GM23338 (cell line): Measurements from ENCODE around the gene SVBP. TPM values are rescaled to one million over a fixed set of nuclear protein-coding genes. Genes with fewer than 3 reads are reported as not detected.

Source experiments
- ATAC-seq: fragments of 200-7000 bp; cut with Tn5 transposase; 3 replicates; pipeline ENCODE4 v1.9.1; 2020
- DNase-seq: peaks from one replicate; pipeline ENCODE4 v3.0.0-alpha.2; 2015; ENCODE audit warnings: low spot score
- H2AFZ ChIP-seq: fragments of 200-600 bp; sonication (generic); 2 replicates; pipeline ENCODE4 v1.8.0; 2016; ENCODE audit warnings: antibody characterized with exemption, mild to moderate bottlenecking, moderate library complexity
- H3F3A ChIP-seq: fragments of 200-600 bp; sonication (generic); replicated peaks from 2 replicates; pipeline ENCODE4 v1.8.0; 2017; ENCODE audit warnings: antibody characterized with exemption, mixed run types, low read depth
- H3K27ac ChIP-seq: fragments of 200-600 bp; sonication (generic); 2 replicates; pipeline ENCODE4 v1.6.1; 2016; ENCODE audit warnings: low read depth
- H3K27me3 ChIP-seq: fragments of 200-600 bp; sonication (generic); 2 replicates; pipeline ENCODE4 v1.8.0; 2016; ENCODE audit warnings: mild to moderate bottlenecking, mixed run types, moderate library complexity; ENCODE audit not compliant: insufficient read depth
- H3K36me3 ChIP-seq: fragments of 200-600 bp; sonication (generic); 2 replicates; pipeline ENCODE4 v1.8.0; 2016; ENCODE audit warnings: mild to moderate bottlenecking; ENCODE audit not compliant: insufficient read depth
- H3K4me1 ChIP-seq: fragments of 200-600 bp; sonication (generic); 2 replicates; pipeline ENCODE4 v1.8.0; 2016; ENCODE audit warnings: mild to moderate bottlenecking, moderate library complexity; ENCODE audit not compliant: insufficient read depth
- H3K4me2 ChIP-seq: fragments of 200-600 bp; sonication (generic); 2 replicates; pipeline ENCODE4 v1.7.1; 2017; ENCODE audit warnings: mixed run types
- H3K4me3 ChIP-seq: fragments of 200-600 bp; sonication (generic); 2 replicates; pipeline ENCODE4 v1.6.1; 2016; ENCODE audit warnings: mixed run types
- H3K79me2 ChIP-seq: fragments of 200-600 bp; sonication (generic); replicated peaks from 2 replicates; pipeline ENCODE4 v1.8.0; 2017; ENCODE audit warnings: mild to moderate bottlenecking; ENCODE audit not compliant: insufficient read depth
- H3K9me2 ChIP-seq: fragments of 200-600 bp; sonication (generic); 2 replicates; pipeline ENCODE4 v1.8.0; 2017; ENCODE audit not compliant: insufficient read depth
- H4K20me1 ChIP-seq: fragments of 200-600 bp; sonication (generic); replicated peaks from 2 replicates; pipeline ENCODE4 v1.8.0; 2017; ENCODE audit warnings: mild to moderate bottlenecking; ENCODE audit not compliant: insufficient read depth
- H3K27ac Mint-ChIP-seq: 2 replicates; pipeline ENCODE4 v1.8.0; 2020; ENCODE audit warnings: inconsistent platforms, mild to moderate bottlenecking, moderate library complexity, mixed read lengths
- H3K27me3 Mint-ChIP-seq: 3 replicates; pipeline ENCODE4 v1.8.0; 2022; ENCODE audit warnings: low read depth, mild to moderate bottlenecking, moderate library complexity, mixed read lengths, inconsistent platforms; ENCODE audit not compliant: insufficient read depth, poor library complexity
- H3K36me3 Mint-ChIP-seq: 3 replicates; pipeline ENCODE4 v1.8.0; 2021; ENCODE audit warnings: low read depth, mild to moderate bottlenecking, inconsistent platforms, moderate library complexity, mixed read lengths
- H3K4me1 Mint-ChIP-seq: 3 replicates; pipeline ENCODE4 v1.8.0; 2020; ENCODE audit warnings: mild to moderate bottlenecking, inconsistent platforms, mixed read lengths
- H3K4me3 Mint-ChIP-seq: 3 replicates; pipeline ENCODE4 v1.8.0; 2021; ENCODE audit warnings: moderate library complexity, mild to moderate bottlenecking, inconsistent platforms, mixed read lengths
- H3K9me3 Mint-ChIP-seq: 3 replicates; pipeline ENCODE4 v1.8.0; 2020; ENCODE audit warnings: moderate library complexity, mild to moderate bottlenecking, inconsistent platforms, mixed read lengths
- CREB1 ChIP-seq: fragments of 250-450 bp; sonication (Bioruptor Pico); IDR thresholded peaks from 2 replicates; pipeline ENCODE4 v1.5.0; 2020; ENCODE audit warnings: low read depth, mild to moderate bottlenecking, moderate library complexity
- NANOG ChIP-seq: IDR thresholded peaks from 2 replicates; pipeline ENCODE4 v1.6.1; 2016; ENCODE audit warnings: antibody characterized with exemption, borderline replicate concordance
- POLR2AphosphoS5 ChIP-seq: IDR thresholded peaks from 2 replicates; pipeline ENCODE4 v1.6.1; 2016; ENCODE audit warnings: antibody characterized with exemption, low read depth
- REST ChIP-seq: IDR thresholded peaks from one replicate; pipeline ENCODE4 v1.6.1; 2018; ENCODE audit warnings: antibody characterized with exemption; ENCODE audit not compliant: unreplicated experiment
- ZNF114 ChIP-seq: fragments of 250-450 bp; sonication (Bioruptor Pico); IDR thresholded peaks from 2 replicates; pipeline ENCODE4 v1.5.0; 2020; ENCODE audit warnings: mild to moderate bottlenecking, moderate library complexity
- ZNF331 ChIP-seq: fragments of 250-450 bp; sonication (Bioruptor Pico); IDR thresholded peaks from 2 replicates; pipeline ENCODE4 v1.5.0; 2020; ENCODE audit warnings: low read depth, mild to moderate bottlenecking, moderate library complexity
- polyA plus RNA-seq: library from polyadenylated mRNA; unstranded; fragments of >200 nt; fragmentation: Nextera tagmentation; extraction: Ambion mirVana; gene quantifications from 2 replicates; pipeline ENCODE4 v1.2.1, GENCODE V29; 2016
- total RNA-seq: library from RNA; depleted of rRNA; stranded (reverse); fragments of >200 nt; shearing (Covaris generic); gene quantifications from 2 replicates; pipeline ENCODE4 v1.2.3, GENCODE V29; 2014
- TF ChIP-seq, protein P1 (sequence below): IDR thresholded peaks from 2 replicates; pipeline ENCODE4 v1.6.1; 2016; ENCODE audit warnings: antibody characterized with exemption

SVBP gene
- total and polyA plus RNA-seq, 2 experiments from 2014 or later, result 22.1 to 82.1 TPM

GRCh38 chr1:42807056-42807668, 10.0 kb downstream of the SVBP start (continued):
- TF ChIP-seq ZNF331 (CRISPR knock-in tag), result no peak
- TF ChIP-seq, protein P1, sequence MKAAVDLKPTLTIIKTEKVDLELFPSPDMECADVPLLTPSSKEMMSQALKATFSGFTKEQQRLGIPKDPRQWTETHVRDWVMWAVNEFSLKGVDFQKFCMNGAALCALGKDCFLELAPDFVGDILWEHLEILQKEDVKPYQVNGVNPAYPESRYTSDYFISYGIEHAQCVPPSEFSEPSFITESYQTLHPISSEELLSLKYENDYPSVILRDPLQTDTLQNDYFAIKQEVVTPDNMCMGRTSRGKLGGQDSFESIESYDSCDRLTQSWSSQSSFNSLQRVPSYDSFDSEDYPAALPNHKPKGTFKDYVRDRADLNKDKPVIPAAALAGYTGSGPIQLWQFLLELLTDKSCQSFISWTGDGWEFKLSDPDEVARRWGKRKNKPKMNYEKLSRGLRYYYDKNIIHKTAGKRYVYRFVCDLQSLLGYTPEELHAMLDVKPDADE, result no peak
- no peak for TF ChIP-seq POLR2AphosphoS5

GRCh38 chr1:42806593-42806992, 10.6 kb downstream of the SVBP start:
- TF ChIP-seq NANOG (no peak), CREB1 (CRISPR knock-in tag) (no peak), ZNF114 (CRISPR knock-in tag) (no peak)
- TF ChIP-seq, protein P1, result no peak
- Mint-ChIP-seq H3K4me3 (no peak overlapping the region), H3K4me1 (no peaks in the 10 kb centered on the region), H3K9me3 (peaks cover 21% of the 10 kb centered on the region; the same call in 2 of the 3 replicates), H3K36me3 (peaks cover 27% of the 10 kb centered on the region), H3K27ac (no peak overlapping the region), H3K27me3 (peaks cover 2% of the 10 kb centered on the region)
- Histone ChIP-seq H2AFZ (no peak overlapping the region), H3K36me3 (0 out of 2 replicates have a peak, but pooled peaks cover 11% of the 10 kb centered on the region), H3K4me1 (no peaks in the 10 kb centered on the region), H3K27me3 (no peaks in the 10 kb centered on the region), H3K79me2 (no peaks in the 10 kb centered on the region), H3K27ac (no peak overlapping the region), H3K4me3 (no peak overlapping the region), H3K4me2 (no peak overlapping the region), H3K9me2 (no peaks in the 10 kb centered on the region), H4K20me1 (no peaks in the 10 kb centered on the region), H3F3A (no peaks in the 10 kb centered on the region)
- ATAC-seq (no peak), DNase-seq (no peak)

- DNase-seq, result no peak
- no peak overlapping the region for H3K27ac Mint-ChIP-seq
Observed at GRCh38 chr1:42806171-42806570, 11.0 kb downstream of the SVBP start.

More at GRCh38 chr1:42806171-42806570, 11.0 kb downstream of the SVBP start:
- H3F3A ChIP-seq, result no peaks in the 10 kb centered on the region
- 0 out of 2 replicates have a peak, but pooled peaks cover 11% of the 10 kb centered on the region for H3K36me3 ChIP-seq
- no peaks in the 10 kb centered on the region for H3K4me1 Mint-ChIP-seq
- no peak for ATAC-seq
- no peaks in the 10 kb centered on the region for H3K79me2 ChIP-seq
- H3K4me3 ChIP-seq, result no peak overlapping the region
- no peaks in the 10 kb centered on the region for H3K9me2 ChIP-seq
- no peak overlapping the region for H2AFZ ChIP-seq
- H3K27me3 ChIP-seq, result no peaks in the 10 kb centered on the region
- peaks cover 21% of the 10 kb centered on the region; the same call in 2 of the 3 replicates for H3K9me3 Mint-ChIP-seq
- H3K4me3 Mint-ChIP-seq, result no peak overlapping the region
- peaks cover 2% of the 10 kb centered on the region for H3K27me3 Mint-ChIP-seq
- no peak overlapping the region for H3K27ac ChIP-seq
- TF ChIP-seq REST, result no peak
- H4K20me1 ChIP-seq, result no peaks in the 10 kb centered on the region
- H3K36me3 Mint-ChIP-seq, result peaks cover 27% of the 10 kb centered on the region
- no peak overlapping the region for H3K4me2 ChIP-seq
- no peaks in the 10 kb centered on the region for H3K4me1 ChIP-seq
